ENCODE measurements around the gene RMND1. TPM values are rescaled to one million over a fixed set of nuclear protein-coding genes. Genes with fewer than 3 reads are reported as not detected.
A peak's percentile ranks its signal among the peaks of the same experiment; 100 is the strongest.

Gene RMND1, protein sequence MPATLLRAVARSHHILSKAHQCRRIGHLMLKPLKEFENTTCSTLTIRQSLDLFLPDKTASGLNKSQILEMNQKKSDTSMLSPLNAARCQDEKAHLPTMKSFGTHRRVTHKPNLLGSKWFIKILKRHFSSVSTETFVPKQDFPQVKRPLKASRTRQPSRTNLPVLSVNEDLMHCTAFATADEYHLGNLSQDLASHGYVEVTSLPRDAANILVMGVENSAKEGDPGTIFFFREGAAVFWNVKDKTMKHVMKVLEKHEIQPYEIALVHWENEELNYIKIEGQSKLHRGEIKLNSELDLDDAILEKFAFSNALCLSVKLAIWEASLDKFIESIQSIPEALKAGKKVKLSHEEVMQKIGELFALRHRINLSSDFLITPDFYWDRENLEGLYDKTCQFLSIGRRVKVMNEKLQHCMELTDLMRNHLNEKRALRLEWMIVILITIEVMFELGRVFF
- total RNA-seq (10 to 100 TPM in 2 of 4 donors, 1 to 10 TPM in 2; 8.0 to 11.7 (median 9.1) TPM), polyA plus RNA-seq (10 to 100 TPM; 11.6 to 18.3 (median 17.3) TPM)
- long read RNA-seq, donor 1, transcript RMND1-203 (12 exons, 2,003 nt): major isoform, 9 of 12 reads
- long read RNA-seq, donor 1, partial matches to known transcripts: 0 of 12 reads
- long read RNA-seq, donor 1, other reads (novel, unspliced or antisense): 2 of 12 reads
- long read RNA-seq, donor 2, transcript RMND1-203 (12 exons, 2,003 nt): major isoform, 12 of 14 reads
- long read RNA-seq, donor 2, partial matches to known transcripts: 0 of 14 reads
- long read RNA-seq, donor 2, other reads (novel, unspliced or antisense): 2 of 14 reads

DNA sequence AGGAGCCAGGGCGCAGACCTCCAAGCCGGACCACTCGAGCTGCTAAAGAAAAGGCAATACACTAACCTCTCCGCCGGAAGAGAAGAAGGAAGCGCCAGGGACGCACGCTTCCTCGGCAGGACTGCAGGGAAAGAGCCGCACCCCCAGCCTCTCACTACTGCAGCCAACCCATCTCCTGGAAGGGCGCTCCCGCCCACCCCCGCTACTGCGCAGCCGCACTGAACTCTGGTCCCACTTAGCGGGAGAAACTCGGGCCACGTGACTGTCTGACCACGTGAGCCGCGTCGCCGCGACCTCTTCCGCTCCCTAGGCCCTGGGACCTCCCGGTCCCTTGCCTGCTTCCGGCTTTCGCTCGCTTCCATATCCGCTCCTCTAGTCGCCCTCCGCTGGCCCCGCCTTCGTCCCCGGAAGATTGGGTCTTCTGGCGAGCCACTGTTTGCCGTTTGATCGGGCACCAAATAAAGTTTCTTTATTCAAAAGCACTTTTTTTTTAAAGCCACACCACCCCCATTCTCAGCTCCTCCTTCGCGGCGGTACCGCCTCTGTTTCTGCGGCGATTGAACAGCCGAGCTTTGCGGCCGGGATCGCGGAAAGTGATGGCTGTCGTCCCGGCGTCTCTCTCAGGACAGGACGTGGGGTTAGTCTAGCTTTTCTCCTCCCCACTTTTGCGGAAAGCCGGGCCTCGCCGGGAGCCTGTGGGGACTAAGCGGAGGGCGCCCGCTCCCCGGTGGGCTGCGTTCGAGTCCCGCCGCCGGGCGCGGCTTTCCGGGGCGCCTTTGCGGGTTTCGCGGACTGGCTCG, at the start of gene RMND1:
Gene RMND1, minus strand, starts transcription at position 177 of the 800 bp plus-strand sequence. CDS start 6,315 bp downstream, outside the sequence.
- H3K27ac ChIP-seq: peak within 1 kb of the TSS; percentile 94
- intact Hi-C loops (cut with DNase I): loop anchor here (2.0 to 10.0 kb wide), 3 partner anchors 60 to 567 kb away; partner anchors contain the start of gene ZBTB2 (in 2 of the 2)
- 0% methylated on average over 69 to 74 of the region's 74 CpGs for WGBS, 3 donors
- H3K9me3 ChIP-seq: no peaks in the 10 kb centered on the region
- no peak for TF ChIP-seq CTCF (IDR thresholded peaks at IDR 0.05)
- peak; percentile 100 for DNase-seq
- no peaks in the 10 kb centered on the region for H3K27me3 ChIP-seq (ENCODE audit: insufficient read depth in 3 of 3, low read length in 2 of 3)
- ATAC-seq: peak; percentile 98 to 99 (median 99)
- H3K36me3 ChIP-seq (ENCODE audit: insufficient read depth in 1 of 2, low read depth in 1 of 2): peaks cover 0 to 14% of the 10 kb centered on the region in 2 donors
- peak within 1 kb of the TSS; percentile 90 for H3K4me3 ChIP-seq
- H3K4me1 ChIP-seq: peaks cover 17% of the 10 kb centered on the region

GRCh38 chr6:151499551-151499950, 47.6 kb upstream of the RMND1 start:
- ATAC-seq (no peak), DNase-seq (no peak)
- no peak for TF ChIP-seq CTCF (IDR thresholded peaks at IDR 0.05)
- Histone ChIP-seq H3K27ac (no peak overlapping the region), H3K4me3 (no peak overlapping the region), H3K27me3 (ENCODE audit: insufficient read depth in 3 of 3, low read length in 2 of 3) (peaks cover 0 to 24% (median 3%) of the 10 kb centered on the region in 3 donors), H3K4me1 (peaks cover 5% of the 10 kb centered on the region), H3K36me3 (ENCODE audit: insufficient read depth in 1 of 2, low read depth in 1 of 2) (no peaks in the 10 kb centered on the region), H3K9me3 (no peaks in the 10 kb centered on the region)
- intact Hi-C loops (cut with DNase I): no loop called here
- WGBS, 3 donors: 75 to 85% (median 83%) methylated on average over 5 of the region's 5 CpGs

GRCh38 chr6:151498327-151498726, 46.4 kb upstream of the RMND1 start:
- intact Hi-C loops (cut with DNase I): no loop called here
- Histone ChIP-seq H3K4me1 (peaks cover 5% of the 10 kb centered on the region), H3K9me3 (no peaks in the 10 kb centered on the region)

More at GRCh38 chr6:151498327-151498726, 46.4 kb upstream of the RMND1 start:
- no peak for TF ChIP-seq CTCF (IDR thresholded peaks at IDR 0.05)
- H3K27ac ChIP-seq: no peak overlapping the region
- peaks cover 0 to 37% (median 6%) of the 10 kb centered on the region in 3 donors for H3K27me3 ChIP-seq (ENCODE audit: insufficient read depth in 3 of 3, low read length in 2 of 3)
- DNase-seq (no peak), ATAC-seq (no peak)
- no peak overlapping the region for H3K4me3 ChIP-seq
- WGBS, 3 donors: 86 to 97% (median 87%) methylated on average over 1 of the region's 1 CpG
- no peaks in the 10 kb centered on the region for H3K36me3 ChIP-seq (ENCODE audit: insufficient read depth in 1 of 2, low read depth in 1 of 2)
